Lung (tissue), 12 donors: ENCODE data around the gene OPCML. TPM values are rescaled to one million over a fixed set of nuclear protein-coding genes. Genes with fewer than 3 reads are reported as not detected.

ENCODE experiments used
- ATAC-seq: fragments of 200-7000 bp; cut with Tn5 transposase; one replicate; pipeline ENCODE4 v1.9.1; 2020; ENCODE audit warnings: moderate number of reproducible peaks; ENCODE audit not compliant: insufficient read depth, low FRiP score
- DNase-seq, 3 donors: peaks; one replicate each; pipeline ENCODE4 v3.0.0-alpha.2; 2013 to 2017
- H3K27ac ChIP-seq, 2 donors: one replicate each; pipeline ENCODE4 v1.5.1; 2013; ENCODE audit warnings: mild to moderate bottlenecking in 2 of 2, moderate library complexity in 2 of 2, control low read depth in 1 of 2, inconsistent platforms in 1 of 2, low read depth in 1 of 2, low read length in 1 of 2
- H3K27me3 ChIP-seq, 3 donors: one replicate each; pipeline ENCODE4 v1.5.1; 2013; ENCODE audit warnings: low read length in 2 of 3; ENCODE audit not compliant: control insufficient read depth in 3 of 3, insufficient read depth in 3 of 3
- H3K36me3 ChIP-seq, 4 donors: one replicate each; pipeline ENCODE4 v1.5.1; 2013; ENCODE audit warnings: low read length in 4 of 4, mild to moderate bottlenecking in 1 of 4, moderate library complexity in 1 of 4; ENCODE audit not compliant: control insufficient read depth in 4 of 4, insufficient read depth in 4 of 4
- H3K4me1 ChIP-seq, 5 donors: one replicate each; pipeline ENCODE4 v1.5.1; 2013; ENCODE audit warnings: low read length in 5 of 5, mild to moderate bottlenecking in 2 of 5, moderate library complexity in 1 of 5; ENCODE audit not compliant: control insufficient read depth in 5 of 5, insufficient read depth in 5 of 5
- H3K4me3 ChIP-seq: one replicate; pipeline ENCODE4 v1.5.1; 2013; ENCODE audit warnings: mild to moderate bottlenecking, control low read depth, moderate library complexity
- H3K9ac ChIP-seq, 2 donors: one replicate each; pipeline ENCODE4 v1.5.1; 2013; ENCODE audit warnings: low read length in 2 of 2, control low read depth in 1 of 2; ENCODE audit not compliant: insufficient read depth in 1 of 2
- H3K9me3 ChIP-seq, 4 donors: one replicate each; pipeline ENCODE4 v1.5.1; 2013; ENCODE audit warnings: low read length in 3 of 4, mild to moderate bottlenecking in 1 of 4, moderate library complexity in 1 of 4; ENCODE audit not compliant: control insufficient read depth in 4 of 4, insufficient read depth in 3 of 4
- CTCF ChIP-seq: IDR thresholded peaks from 2 replicates; pipeline ENCODE4 v1.5.1; 2012; ENCODE audit warnings: mild to moderate bottlenecking; ENCODE audit errors: control extremely low read depth, extremely low read depth
- WGBS, 2 donors: extraction: QIAGEN DNeasy Blood & Tissue Kit; methylation state at CpG; one replicate each; pipeline ENCODE4 v1.1.7; 2013; 5-methylcytosine and 5-hydroxymethylcytosine counted together
- polyA plus RNA-seq, 2 donors: library from polyadenylated mRNA; stranded (reverse); fragments of 200-250 nt; gene quantifications; one replicate each; pipeline ENCODE4 v1.2.1, GENCODE V29; 2013
- total RNA-seq, 2 donors: library from RNA; depleted of rRNA in 1 of 2; stranded (reverse); fragments of >200 nt in 1 of 2; gene quantifications; one replicate each; pipeline ENCODE4 v1.2.1, GENCODE V29; 2014 to 2021
- donor health status: control.
- donor health status: control.
- donor health status: Bipolar disorder and iron deficiency.
- donor health status: healthy.
- donor health status: DM: yes; HTN: yes; CAD: no.

OPCML gene
- total and polyA plus RNA-seq, 4 donors: 0.49 to 0.74 TPM; not detected in 2

GRCh38 chr11:133207995-133208394, 324.3 kb downstream of the OPCML start:
- peaks cover 0 to 17% (median 2%) of the 10 kb centered on the region in 3 donors for H3K27me3 ChIP-seq
- no peak overlapping the region for H3K4me3 ChIP-seq
- DNase-seq: no peak
- no peak for TF ChIP-seq CTCF
- no peak for ATAC-seq
- no peak overlapping the region for H3K9ac ChIP-seq
- no peak overlapping the region for H3K27ac ChIP-seq
- H3K9me3 ChIP-seq: peaks cover 0 to 3% (median 0%) of the 10 kb centered on the region in 4 donors
- no peaks in the 10 kb centered on the region for H3K36me3 ChIP-seq
- no peaks in the 10 kb centered on the region for H3K4me1 ChIP-seq
- WGBS, 2 donors: 90 to 95% methylated on average over 5 of the region's 5 CpGs

GRCh38 chr11:133206313-133207005, 325.8 kb downstream of the OPCML start:
- no peak overlapping the region for H3K4me3 ChIP-seq
- DNase-seq (no peak), ATAC-seq (no peak)
- no peaks in the 10 kb centered on the region for H3K9me3 ChIP-seq
- WGBS, 2 donors: 88 to 91% methylated on average over 17 of the region's 17 CpGs
- no peaks in the 10 kb centered on the region for H3K36me3 ChIP-seq
- no peak overlapping the region for H3K9ac ChIP-seq
- H3K4me1 ChIP-seq: no peaks in the 10 kb centered on the region
- no peak overlapping the region for H3K27ac ChIP-seq
- TF ChIP-seq CTCF: no peak
- H3K27me3 ChIP-seq: peaks cover 0 to 12% (median 0%) of the 10 kb centered on the region in 3 donors

- ATAC-seq: no peak
- DNase-seq: no peak
- H3K9me3 ChIP-seq: no peaks in the 10 kb centered on the region
- H3K4me1 ChIP-seq: no peaks in the 10 kb centered on the region
- peaks cover 0 to 12% (median 0%) of the 10 kb centered on the region in 3 donors for H3K27me3 ChIP-seq
- no peak overlapping the region for H3K9ac ChIP-seq
- 72 to 80% methylated on average over 3 of the region's 3 CpGs for WGBS, 2 donors
- H3K4me3 ChIP-seq: no peak overlapping the region
- TF ChIP-seq CTCF: no peak
- H3K27ac ChIP-seq: no peak overlapping the region
- H3K36me3 ChIP-seq: no peaks in the 10 kb centered on the region
Observed at GRCh38 chr11:133204158-133204557, 328.1 kb downstream of the OPCML start.
